HG03108 (cell line): Measurements from ENCODE around the gene ACAP3.

Experiments used
- ATAC-seq: cut with Tn5 transposase; IDR thresholded peaks from one replicate; pipeline ENCODE4 v1.9.1; 2021; ENCODE audit warnings: moderate library complexity; ENCODE audit not compliant: unreplicated experiment

The ACAP3 gene

DNA sequence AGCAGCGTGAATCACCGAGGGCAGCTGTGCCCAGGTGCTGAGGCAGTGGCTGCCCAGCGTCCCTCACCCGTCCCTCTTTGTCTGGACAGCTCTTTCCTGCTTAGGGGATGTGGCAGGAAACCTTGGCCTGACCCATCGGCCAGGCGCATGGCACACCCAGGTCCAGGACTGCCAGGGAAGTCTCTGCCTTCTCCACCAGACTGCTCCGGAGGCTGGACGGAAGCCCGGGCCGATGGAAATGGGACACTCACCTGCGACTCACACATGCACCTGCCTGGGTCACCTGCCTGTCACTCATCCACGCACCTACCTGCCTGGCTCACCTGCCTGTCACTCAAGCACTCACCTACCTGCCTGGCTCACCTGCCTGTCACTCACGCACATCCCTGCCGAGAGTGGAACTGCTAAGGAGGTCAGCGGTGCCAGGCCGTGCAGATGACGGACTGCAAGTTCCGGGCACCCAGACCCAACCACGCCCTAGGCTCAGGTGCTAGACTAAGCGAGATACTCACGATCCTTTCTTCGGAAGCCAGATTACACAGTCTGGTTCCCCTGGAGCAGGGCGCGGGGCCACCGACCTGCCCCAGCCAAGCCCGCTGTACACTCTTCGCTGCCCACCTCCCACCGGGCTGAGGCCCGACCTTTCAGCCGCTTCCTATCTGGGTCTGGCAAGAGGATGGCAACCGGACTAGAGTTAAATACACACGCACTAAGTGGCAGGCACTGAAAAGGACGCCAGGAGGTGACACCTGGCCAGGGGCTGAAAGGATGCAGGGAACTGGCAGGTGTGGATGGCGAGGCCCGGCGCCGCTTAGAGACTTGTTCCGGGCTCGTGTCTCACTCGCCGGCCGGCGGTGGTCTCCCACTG, 35.2 kb downstream of the ACAP3 start:
- ATAC-seq: no peak

- no peak for ATAC-seq
These were observed 36.9 kb downstream of the ACAP3 start for GRCh38 chr1:1270813-1271212.

- no peak for ATAC-seq
These were observed 39.4 kb downstream of the ACAP3 start for GRCh38 chr1:1268284-1268682.

GRCh38 chr1:1267488-1268283, 40.0 kb downstream of the ACAP3 start:
- no peak for ATAC-seq

DNA sequence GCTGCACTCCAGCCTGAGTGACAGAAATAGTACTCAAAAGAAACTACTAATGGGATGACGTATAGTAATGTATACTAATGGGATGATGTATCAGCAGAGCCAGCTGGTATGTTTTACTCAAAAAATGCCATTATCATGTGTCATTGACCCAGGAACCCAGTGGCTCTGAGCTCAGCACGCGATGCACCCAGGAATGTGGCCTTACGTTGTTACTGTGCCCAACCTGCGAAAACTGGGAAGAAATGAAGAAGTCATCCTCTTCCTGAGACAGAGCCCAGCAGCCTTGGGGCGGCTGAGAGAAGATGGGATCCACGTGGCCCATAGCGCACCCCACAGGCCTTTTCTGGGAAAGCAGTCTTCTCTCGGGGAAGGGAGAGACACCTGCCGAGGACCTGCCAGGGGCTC, 42.9 kb downstream of the ACAP3 start:
- ATAC-seq: no peak

DNA sequence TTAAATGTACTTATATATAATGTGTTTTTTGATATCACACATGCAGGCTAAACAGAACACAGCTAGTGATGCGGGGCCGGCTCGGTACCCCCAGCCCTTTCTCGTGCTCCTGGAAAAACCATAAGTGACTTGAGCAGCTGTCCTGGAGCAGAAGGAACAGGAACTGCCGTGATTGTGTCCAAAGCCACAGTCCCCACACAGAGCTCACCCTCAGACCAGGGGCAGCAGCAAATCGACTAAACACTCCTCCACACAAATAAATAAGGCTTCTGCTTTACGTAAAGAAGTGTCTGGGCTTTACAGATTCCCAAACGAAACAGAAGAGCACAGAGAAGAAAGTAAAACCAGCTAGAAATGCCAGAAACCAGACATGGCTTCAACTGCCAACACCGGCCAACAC, 43.7 kb downstream of the ACAP3 start:
- no peak for ATAC-seq

- no peak for ATAC-seq
These were observed 45.0 kb downstream of the ACAP3 start for GRCh38 chr1:1262758-1263157.

GRCh38 chr1:1262071-1262470, 45.7 kb downstream of the ACAP3 start:
- ATAC-seq: no peak

- no peak for ATAC-seq
These were observed 46.7 kb downstream of the ACAP3 start for GRCh38 chr1:1260843-1261560.

GRCh38 chr1:1259951-1260600, 47.7 kb downstream of the ACAP3 start:
- ATAC-seq: no peak

GRCh38 chr1:1259540-1259939, 48.2 kb downstream of the ACAP3 start:
- ATAC-seq: no peak

- ATAC-seq: no peak
These were observed 48.6 kb downstream of the ACAP3 start for GRCh38 chr1:1259119-1259488.

GRCh38 chr1:1256956-1257871, 50.5 kb downstream of the ACAP3 start:
- no peak for ATAC-seq

- ATAC-seq: no peak
These were observed 52.1 kb downstream of the ACAP3 start for GRCh38 chr1:1255611-1256010.

DNA sequence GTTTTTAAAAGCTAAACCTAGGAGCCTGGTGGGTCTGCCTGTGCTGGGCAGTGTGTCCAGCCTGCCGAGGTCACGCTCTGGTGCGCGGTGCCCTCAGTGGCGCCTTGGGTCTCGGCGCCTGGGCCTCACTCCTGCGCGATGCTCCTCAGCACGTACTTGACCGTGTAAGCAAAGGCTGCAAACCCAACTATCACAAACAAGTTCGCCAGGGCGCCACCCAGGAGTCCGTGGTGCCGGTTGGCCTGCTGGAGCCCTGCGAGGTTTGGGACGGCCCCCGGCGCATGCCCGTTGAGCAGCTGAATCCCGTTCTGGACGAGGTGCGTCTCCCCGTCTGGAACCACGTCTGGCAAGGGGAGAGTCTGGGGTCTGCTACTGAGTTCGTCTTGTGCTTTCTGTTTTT, 52.7 kb downstream of the ACAP3 start:
- ATAC-seq: no peak

DNA sequence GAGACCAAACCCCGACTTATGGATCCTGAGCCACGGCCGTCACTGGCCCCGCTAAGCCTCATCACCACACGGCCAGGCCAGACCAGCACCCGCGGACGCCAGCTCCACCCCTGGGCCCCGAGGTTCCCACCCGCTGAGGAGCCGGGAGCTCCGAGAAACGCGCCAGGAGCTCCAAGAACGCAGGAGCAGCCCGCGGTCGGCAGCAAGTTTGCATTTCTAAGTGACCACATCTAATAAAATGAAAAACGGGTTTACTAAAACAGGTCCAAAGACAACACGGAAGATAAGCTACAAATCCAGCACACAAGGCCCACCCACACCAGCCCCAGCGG, 53.1 kb downstream of the ACAP3 start:
- ATAC-seq: no peak

GRCh38 chr1:1253972-1254666, 53.6 kb downstream of the ACAP3 start:
- ATAC-seq: no peak

DNA sequence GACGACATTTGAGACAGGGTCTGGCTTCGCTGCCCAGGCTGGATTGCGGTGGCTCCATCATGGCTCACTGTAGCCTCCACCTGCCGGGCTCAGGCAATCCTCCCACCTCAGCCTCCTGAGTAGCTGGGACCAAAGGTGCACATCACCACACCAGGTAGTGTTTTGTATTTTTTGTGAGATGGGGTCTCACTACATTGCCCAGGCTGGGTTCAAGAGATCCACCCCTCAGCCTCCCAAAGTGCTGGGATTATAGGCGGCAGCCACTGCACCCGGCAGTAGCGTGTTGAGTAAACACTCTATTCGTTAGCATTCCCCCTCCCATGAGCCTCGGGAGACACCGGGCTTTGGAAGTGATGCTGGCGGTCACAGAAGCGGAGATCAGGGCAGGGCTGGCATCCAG, 54.4 kb downstream of the ACAP3 start:
- ATAC-seq: no peak

DNA sequence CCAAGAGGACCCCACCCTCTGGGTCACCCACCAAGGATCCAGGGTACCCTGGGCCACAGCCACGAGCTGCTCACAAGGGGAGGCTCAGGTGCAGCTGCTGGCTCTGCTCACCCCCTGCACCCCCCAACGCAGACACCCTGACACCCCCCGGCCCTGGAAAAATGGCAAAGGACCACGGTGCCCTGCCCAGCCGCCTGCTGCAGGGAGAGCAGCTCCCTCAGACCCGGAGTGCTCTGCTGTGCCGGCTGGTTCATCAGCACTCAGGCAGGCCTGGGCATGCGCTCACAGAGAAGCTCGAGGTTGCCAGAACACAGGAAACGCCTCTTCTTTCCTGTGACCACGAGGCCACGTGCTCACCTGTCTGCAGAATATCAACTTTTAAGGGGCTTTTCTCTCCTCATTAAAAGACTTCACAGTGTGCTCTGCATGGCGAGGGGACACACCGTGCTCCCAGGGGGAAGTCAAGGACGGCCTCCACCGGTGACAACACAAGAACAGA, 56.9 kb downstream of the ACAP3 start:
- ATAC-seq: no peak
